Transverse colon (tissue), 4 donors: ENCODE data around the gene PTPN4. TPM values are rescaled to one million over a fixed set of nuclear protein-coding genes. Genes with fewer than 3 reads are reported as not detected.

Experiments used
- DNase-seq: peaks from one replicate; pipeline ENCODE4 v3.0.0-alpha.2; 2019
- H3K27ac ChIP-seq, 4 donors: fragments of 200-600 bp; sonication (generic); 2 replicates each; pipeline ENCODE4 v1.5.1; 2016 to 2018; ENCODE audit warnings: inconsistent platforms in 4 of 4
- H3K27me3 ChIP-seq: fragments of 200-600 bp; sonication (generic); 2 replicates; pipeline ENCODE4 v1.5.1; 2017; ENCODE audit warnings: inconsistent platforms
- H3K36me3 ChIP-seq, 4 donors: fragments of 200-600 bp; sonication (generic); 2 replicates each; pipeline ENCODE4 v1.5.1; 2017 to 2019; ENCODE audit warnings: inconsistent platforms in 4 of 4
- H3K4me1 ChIP-seq, 4 donors: fragments of 200-600 bp; sonication (generic); 2 replicates each; pipeline ENCODE4 v1.5.1; 2017 to 2020; ENCODE audit warnings: inconsistent platforms in 4 of 4
- H3K4me3 ChIP-seq, 4 donors: fragments of 200-600 bp; sonication (generic); 1 replicate in 1 of 4; 2 replicates in 3 of 4; pipeline versions ENCODE4 v1.5.1 to v1.6.1; 2017 to 2019; ENCODE audit warnings: inconsistent platforms in 4 of 4
- H3K9me3 ChIP-seq, 2 donors: fragments of 200-600 bp; sonication (generic); 2 replicates each; pipeline ENCODE4 v1.5.1; 2017 to 2019; ENCODE audit warnings: inconsistent platforms in 2 of 2
- CTCF ChIP-seq, 5 experiments: fragments of 200-600 bp in 3 of 5; fragments of 450-650 bp in 2 of 5; sonication (generic) in 3 of 5; IDR thresholded peaks; 1 replicate in 2 of 5; 2 replicates in 3 of 5; pipeline ENCODE4 v1.5.1; 2016 to 2017; ENCODE audit warnings: antibody characterized with exemption in 5 of 5, inconsistent platforms in 3 of 5, mild to moderate bottlenecking in 2 of 5, moderate library complexity in 1 of 5
- EP300 ChIP-seq: sonication (generic); formaldehyde crosslinking; IDR thresholded peaks from one replicate; pipeline ENCODE4 v1.6.1; 2017; ENCODE audit warnings: antibody characterized with exemption, low read depth
- POLR2A ChIP-seq: fragments of 450-650 bp; IDR thresholded peaks from one replicate; pipeline ENCODE4 v1.6.1; 2016; ENCODE audit warnings: antibody characterized with exemption, mild to moderate bottlenecking, moderate library complexity
- POLR2AphosphoS5 ChIP-seq, 3 donors: sonication (generic); formaldehyde crosslinking; IDR thresholded peaks; one replicate each; pipeline ENCODE4 v1.6.1; 2016; ENCODE audit warnings: antibody characterized with exemption in 3 of 3
- WGBS, 2 donors: methylation state at CpG; one replicate each; pipeline ENCODE4 v1.1.5; 2018; ENCODE audit warnings: low coverage in 1 of 2; 5-methylcytosine and 5-hydroxymethylcytosine counted together
- in situ Hi-C, 4 donors: fragments of 200-750 bp; cut with MboI; loops; one replicate each; pipeline versions ENCODE4 v1.15.0 to v1.15.1; 2017; ENCODE audit warnings: low sequenced_read_pairs in 3 of 4, low pct_ligation_motif_present in 1 of 4, low pct_unique_long_range_greater_than_20kb in 1 of 4
- intact Hi-C: fragments of 100-400 bp; cut with DNase I; formaldehyde crosslinking; loops from one replicate; pipeline ENCODE4 v1.15.1; 2023; ENCODE audit warnings: low total_unique reads
- total RNA-seq, 4 donors: library from RNA; depleted of rRNA; stranded (reverse); fragments of >200 nt; gene quantifications; one replicate each; pipeline ENCODE4 v1.1.0, GENCODE V29; 2016

The PTPN4 gene
- total RNA-seq, 4 donors from 2014 or later, result 18.7 to 46.6 (median 25.8) TPM

- Histone ChIP-seq H3K36me3 (no peaks in the 10 kb centered on the region), H3K4me1 (no peaks in the 10 kb centered on the region), H3K27me3 (no peaks in the 10 kb centered on the region), H3K4me3 (no peak overlapping the region), H3K27ac (no peak overlapping the region), H3K9me3 (no peaks in the 10 kb centered on the region)
- WGBS, 2 donors, result 77 to 93% methylated on average over 4 of the region's 4 CpGs
- DNase-seq, result no peak
- in situ Hi-C loops, result no loop called here
- intact Hi-C loops, result no loop called here
- TF ChIP-seq CTCF (IDR thresholded peaks at IDR 0.05), result no peak
Measured at GRCh38 chr2:119873350-119874315, 113.9 kb downstream of the PTPN4 start.

GRCh38 chr2:119879502-119879901, 119.8 kb downstream of the PTPN4 start:
- in situ Hi-C loops, result no loop called here
- no peak for DNase-seq
- Histone ChIP-seq H3K9me3 (no peaks in the 10 kb centered on the region), H3K27ac (no peak overlapping the region), H3K36me3 (no peaks in the 10 kb centered on the region), H3K27me3 (no peaks in the 10 kb centered on the region), H3K4me1 (no peaks in the 10 kb centered on the region), H3K4me3 (no peak overlapping the region)
- TF ChIP-seq CTCF (IDR thresholded peaks at IDR 0.05), result no peak
- TF ChIP-seq POLR2A, result no peak
- TF ChIP-seq EP300, result no peak
- TF ChIP-seq POLR2AphosphoS5 (IDR thresholded peaks at IDR 0.05), result no peak
- intact Hi-C loops, result no loop called here

- no peaks in the 10 kb centered on the region for H3K27me3 ChIP-seq
- peaks cover 10 to 17% of the 10 kb centered on the region in 2 donors for H3K9me3 ChIP-seq
- intact Hi-C loops (no loop called here), in situ Hi-C loops (no loop called here)
- H3K36me3 ChIP-seq, result peaks cover 0 to 30% (median 0%) of the 10 kb centered on the region in 4 donors
- no peak overlapping the region for H3K27ac ChIP-seq
- H3K4me3 ChIP-seq, result no peak overlapping the region
- TF ChIP-seq POLR2AphosphoS5 (IDR thresholded peaks at IDR 0.05) (no peak), EP300 (no peak), CTCF (IDR thresholded peaks at IDR 0.05) (no peak), POLR2A (no peak)
- DNase-seq, result no peak
- 84 to 88% methylated on average over 2 of the region's 2 CpGs for WGBS, 2 donors
- no peaks in the 10 kb centered on the region for H3K4me1 ChIP-seq
Measured at GRCh38 chr2:119888680-119889079, 129.0 kb downstream of the PTPN4 start.

GRCh38 chr2:119897736-119898395, 138.1 kb downstream of the PTPN4 start:
- 79 to 82% methylated on average over 4 to 5 of the region's 5 CpGs for WGBS, 2 donors
- TF ChIP-seq EP300, result no peak
- TF ChIP-seq POLR2AphosphoS5 (IDR thresholded peaks at IDR 0.05), result no peak
- no peak for TF ChIP-seq POLR2A
- no peak for TF ChIP-seq CTCF (IDR thresholded peaks at IDR 0.05)
- H3K36me3 ChIP-seq, result peaks cover 0 to 26% (median 4%) of the 10 kb centered on the region in 4 donors
- no peak overlapping the region for H3K4me3 ChIP-seq
- no peak for DNase-seq
- H3K27me3 ChIP-seq, result no peaks in the 10 kb centered on the region
- no peak overlapping the region for H3K27ac ChIP-seq
- intact Hi-C loops (no loop called here), in situ Hi-C loops (no loop called here)
- no peaks in the 10 kb centered on the region for H3K4me1 ChIP-seq
- no peaks in the 10 kb centered on the region for H3K9me3 ChIP-seq
